Ascending aorta (tissue), 2 donors: ENCODE measurements around the gene MBD3. TPM values are rescaled to one million over a fixed set of nuclear protein-coding genes. Genes with fewer than 3 reads are reported as not detected.
"Not testable (repeated sequence)": the region's sequence is repeated elsewhere in the genome, so short reads cannot be mapped to it uniquely, and the experiment has no call there.

ENCODE experiments used
- DNase-seq, 2 donors: peaks; one replicate each; pipeline ENCODE4 v3.0.0-alpha.2; 2019; ENCODE audit warnings: low spot score in 2 of 2
- H3K27ac ChIP-seq, 2 donors: fragments of 200-600 bp; sonication (generic); one replicate each; pipeline ENCODE4 v1.5.1; 2016 to 2017; ENCODE audit warnings: mild to moderate bottlenecking in 1 of 2
- H3K27me3 ChIP-seq: fragments of 200-600 bp; sonication (generic); one replicate; pipeline ENCODE4 v1.5.1; 2017
- H3K36me3 ChIP-seq, 2 donors: fragments of 200-600 bp; sonication (generic); one replicate each; pipeline ENCODE4 v1.5.1; 2016
- H3K4me1 ChIP-seq, 2 donors: fragments of 200-600 bp; sonication (generic); one replicate each; pipeline ENCODE4 v1.5.1; 2016 to 2017; ENCODE audit warnings: mild to moderate bottlenecking in 1 of 2
- H3K4me3 ChIP-seq, 2 donors: fragments of 200-600 bp; sonication (generic); one replicate each; pipeline ENCODE4 v1.5.1; 2016 to 2017; ENCODE audit warnings: mild to moderate bottlenecking in 1 of 2
- H3K9me3 ChIP-seq, 2 donors: fragments of 200-600 bp; sonication (generic); one replicate each; pipeline ENCODE4 v1.5.1; 2016
- intact Hi-C: fragments of 100-400 bp; cut with DNase I; formaldehyde crosslinking; loops from one replicate; pipeline ENCODE4 v1.15.1; 2023
- total RNA-seq: library from RNA; depleted of rRNA; stranded (reverse); fragments of >200 nt; gene quantifications from one replicate; pipeline ENCODE4 v1.1.0, GENCODE V29; 2016
- TF ChIP-seq, protein P1 (sequence below), 3 experiments: fragments of 200-600 bp in 2 of 3; fragments of 450-650 bp in 1 of 3; sonication (generic) in 2 of 3; IDR thresholded peaks; one replicate each; pipeline ENCODE4 v1.5.1; 2016 to 2019; ENCODE audit warnings: antibody characterized with exemption in 3 of 3, mild to moderate bottlenecking in 1 of 3, moderate library complexity in 1 of 3

MBD3 gene
- total RNA-seq, 1 donor from 2014 or later, result 143 TPM

DNA sequence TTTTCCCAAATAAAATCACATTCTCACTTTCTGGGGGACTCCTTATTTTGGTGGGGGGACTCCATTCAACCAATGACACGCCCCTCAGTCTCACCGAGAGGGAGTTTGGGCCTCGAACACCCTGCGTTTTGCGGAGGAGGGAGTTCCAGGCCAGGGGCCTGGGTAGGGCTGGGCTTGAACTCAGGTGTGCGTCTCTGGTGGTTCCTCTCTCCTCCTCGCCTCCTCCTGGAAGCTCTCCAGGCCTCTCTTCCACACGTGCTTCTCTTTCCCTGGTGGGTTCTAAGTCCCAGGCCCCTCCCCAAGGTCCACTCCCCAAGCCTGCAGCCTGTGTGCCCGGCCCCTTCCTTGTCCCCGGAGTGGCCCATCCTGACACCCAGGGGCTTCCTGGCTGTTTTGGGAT is 39.2 kb downstream of the MBD3 start:
- Histone ChIP-seq H3K36me3 (peaks cover 5 to 8% of the 10 kb centered on the region in 2 donors), H3K4me1 (no peaks in the 10 kb centered on the region), H3K4me3 (no peak overlapping the region), H3K9me3 (no peaks in the 10 kb centered on the region), H3K27ac (no peak overlapping the region), H3K27me3 (no peaks in the 10 kb centered on the region)
- intact Hi-C loops, result no loop called here
- TF ChIP-seq, protein P1, sequence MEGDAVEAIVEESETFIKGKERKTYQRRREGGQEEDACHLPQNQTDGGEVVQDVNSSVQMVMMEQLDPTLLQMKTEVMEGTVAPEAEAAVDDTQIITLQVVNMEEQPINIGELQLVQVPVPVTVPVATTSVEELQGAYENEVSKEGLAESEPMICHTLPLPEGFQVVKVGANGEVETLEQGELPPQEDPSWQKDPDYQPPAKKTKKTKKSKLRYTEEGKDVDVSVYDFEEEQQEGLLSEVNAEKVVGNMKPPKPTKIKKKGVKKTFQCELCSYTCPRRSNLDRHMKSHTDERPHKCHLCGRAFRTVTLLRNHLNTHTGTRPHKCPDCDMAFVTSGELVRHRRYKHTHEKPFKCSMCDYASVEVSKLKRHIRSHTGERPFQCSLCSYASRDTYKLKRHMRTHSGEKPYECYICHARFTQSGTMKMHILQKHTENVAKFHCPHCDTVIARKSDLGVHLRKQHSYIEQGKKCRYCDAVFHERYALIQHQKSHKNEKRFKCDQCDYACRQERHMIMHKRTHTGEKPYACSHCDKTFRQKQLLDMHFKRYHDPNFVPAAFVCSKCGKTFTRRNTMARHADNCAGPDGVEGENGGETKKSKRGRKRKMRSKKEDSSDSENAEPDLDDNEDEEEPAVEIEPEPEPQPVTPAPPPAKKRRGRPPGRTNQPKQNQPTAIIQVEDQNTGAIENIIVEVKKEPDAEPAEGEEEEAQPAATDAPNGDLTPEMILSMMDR (IDR thresholded peaks at IDR 0.05), result no peak
- DNase-seq, result no peak

- H3K27me3 ChIP-seq, result no peaks in the 10 kb centered on the region
- no peaks in the 10 kb centered on the region for H3K9me3 ChIP-seq
- no peak overlapping the region for H3K27ac ChIP-seq
- DNase-seq, result no peak
- no peaks in the 10 kb centered on the region for H3K4me1 ChIP-seq
- no peak overlapping the region for H3K4me3 ChIP-seq
- intact Hi-C loops, result no loop called here
- H3K36me3 ChIP-seq, result peaks cover 5 to 8% of the 10 kb centered on the region in 2 donors
- TF ChIP-seq, protein P1 (IDR thresholded peaks at IDR 0.05), result no peak
These were observed 41.3 kb downstream of the MBD3 start for GRCh38 chr19:1551068-1552040.

DNA sequence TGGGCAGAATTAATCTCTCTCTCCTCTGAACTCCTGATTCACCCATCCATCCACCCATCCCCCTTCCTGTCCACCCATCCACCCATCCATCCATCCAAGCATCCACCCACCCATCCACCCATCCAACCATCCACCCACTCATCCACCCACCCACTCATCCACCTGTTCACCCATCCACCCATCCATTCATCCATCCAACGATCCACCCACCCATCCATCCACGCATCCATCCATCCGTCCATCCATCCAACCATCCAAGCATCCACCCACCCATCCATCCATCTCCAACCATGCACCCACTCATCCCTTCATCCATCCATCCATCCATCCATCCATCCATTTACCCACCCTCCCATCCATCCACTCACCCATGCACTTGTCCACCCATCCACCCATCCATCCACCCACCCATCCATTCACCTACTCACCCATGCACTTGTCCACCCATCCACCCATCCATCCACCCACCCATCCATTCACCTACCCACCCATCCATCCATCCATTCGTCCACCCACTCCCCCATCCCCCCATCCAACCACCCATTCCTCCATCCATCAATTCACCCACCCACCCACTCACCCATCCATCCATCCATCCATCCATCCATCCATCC is 43.2 kb downstream of the MBD3 start:
- no peak overlapping the region for H3K27ac ChIP-seq
- no peaks in the 10 kb centered on the region for H3K36me3 ChIP-seq
- intact Hi-C loops, result loop anchor here (5.0 kb wide), 1 partner anchor 278 kb away; no protein-coding TSS in a partner anchor
- TF ChIP-seq, protein P1 (IDR thresholded peaks at IDR 0.05), result no peak
- no peaks in the 10 kb centered on the region for H3K27me3 ChIP-seq
- no peaks in the 10 kb centered on the region for H3K9me3 ChIP-seq
- no peaks in the 10 kb centered on the region for H3K4me1 ChIP-seq
- no peak for DNase-seq
- no peak overlapping the region for H3K4me3 ChIP-seq

GRCh38 chr19:1540365-1540925 is 52.2 kb downstream of the MBD3 start:
- intact Hi-C loops, result no loop called here

DNA sequence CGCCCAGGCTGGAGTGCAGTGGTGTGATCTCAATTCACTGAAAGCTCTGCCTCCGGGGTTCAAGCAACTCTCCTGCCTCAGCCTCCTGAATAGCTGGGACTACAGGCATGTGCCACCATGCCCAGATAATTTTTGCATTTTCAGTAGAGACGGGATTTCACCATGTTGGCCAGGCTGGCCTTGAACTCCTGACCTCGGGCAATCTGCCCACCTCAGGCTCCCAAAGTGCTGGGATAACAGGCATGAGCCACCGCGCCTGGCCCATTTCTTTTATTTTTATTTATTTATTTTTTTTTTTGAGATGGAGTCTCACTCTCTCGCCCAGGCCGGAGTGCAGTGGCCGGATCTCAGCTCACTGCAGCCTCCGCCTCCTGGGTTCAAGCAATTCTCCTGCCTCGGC is 52.9 kb downstream of the MBD3 start:
- H3K27ac ChIP-seq, H3K4me1 ChIP-seq, H3K27me3 ChIP-seq, H3K4me3 ChIP-seq, H3K9me3 ChIP-seq, DNase-seq, H3K36me3 ChIP-seq, intact Hi-C loops: not testable (repeated sequence)

More at GRCh38 chr19:1540365-1540925, 52.2 kb downstream of the MBD3 start:
- no peaks in the 10 kb centered on the region for H3K9me3 ChIP-seq
- no peaks in the 10 kb centered on the region for H3K36me3 ChIP-seq
- no peak for DNase-seq
- no peak overlapping the region for H3K27ac ChIP-seq
- peaks cover 0 to 2% of the 10 kb centered on the region in 2 donors for H3K4me1 ChIP-seq
- H3K4me3 ChIP-seq, result no peak overlapping the region
- TF ChIP-seq, protein P1 (IDR thresholded peaks at IDR 0.05), result no peak
- H3K27me3 ChIP-seq, result no peaks in the 10 kb centered on the region

GRCh38 chr19:1538978-1539377 is 53.7 kb downstream of the MBD3 start:
- intact Hi-C loops, result no loop called here
- H3K4me1 ChIP-seq, result peaks cover 0 to 2% of the 10 kb centered on the region in 2 donors
- TF ChIP-seq, protein P1 (IDR thresholded peaks at IDR 0.05), result no peak
- H3K9me3 ChIP-seq, result no peaks in the 10 kb centered on the region
- no peak overlapping the region for H3K27ac ChIP-seq
- H3K27me3 ChIP-seq, result no peaks in the 10 kb centered on the region
- no peak overlapping the region for H3K4me3 ChIP-seq
- DNase-seq, result no peak
- H3K36me3 ChIP-seq, result no peaks in the 10 kb centered on the region

DNA sequence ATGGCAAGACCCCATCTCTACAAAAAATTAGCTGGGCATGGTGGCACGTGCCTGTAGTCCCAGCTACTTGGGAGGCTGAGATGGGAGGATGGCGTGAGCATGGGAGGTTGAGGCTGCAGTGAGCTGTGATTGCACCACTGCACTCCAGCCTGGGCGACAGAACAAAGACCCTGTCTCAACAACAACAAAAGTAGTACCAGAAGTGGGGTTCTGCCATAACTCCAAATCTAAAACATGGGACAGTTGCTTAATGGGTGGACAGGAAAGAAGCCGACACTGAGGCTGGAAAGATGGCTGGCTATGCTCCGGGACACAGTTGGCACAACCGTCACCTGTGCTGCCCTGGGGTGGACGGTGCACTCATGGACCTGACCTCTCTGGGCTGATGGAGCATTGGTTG is 57.0 kb downstream of the MBD3 start:
- DNase-seq, H3K36me3 ChIP-seq, intact Hi-C loops, H3K27me3 ChIP-seq, H3K4me3 ChIP-seq, H3K4me1 ChIP-seq, H3K27ac ChIP-seq, H3K9me3 ChIP-seq: not testable (repeated sequence)
